HG03520 (cell line): ENCODE measurements around the gene PLA2G6.
"Not testable (repeated sequence)": the region's sequence is repeated elsewhere in the genome, so short reads cannot be mapped to it uniquely, and the experiment has no call there.

Source experiments
- ATAC-seq: cut with Tn5 transposase; IDR thresholded peaks from one replicate; pipeline ENCODE4 v1.9.1; 2021; ENCODE audit warnings: mild to moderate bottlenecking, moderate library complexity; ENCODE audit not compliant: unreplicated experiment

Gene PLA2G6

DNA sequence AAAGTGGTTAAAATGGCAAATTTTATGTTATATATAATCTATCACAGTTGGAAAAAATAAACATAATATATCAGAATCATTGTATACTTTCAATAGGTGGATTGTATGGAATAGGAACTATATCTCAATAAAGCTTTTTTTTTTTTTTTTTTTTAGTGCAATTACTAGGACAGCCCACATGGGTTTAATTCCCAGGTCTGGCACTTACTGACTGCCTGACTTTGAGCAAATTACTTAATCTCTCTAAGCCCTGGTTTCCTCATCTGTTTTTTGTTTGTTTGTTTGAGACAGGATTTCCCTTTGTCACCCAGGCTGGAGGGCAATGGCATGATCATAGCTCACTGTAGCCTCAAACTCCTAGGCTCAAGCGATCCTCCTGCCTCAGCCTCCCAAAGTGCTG is 45.0 kb downstream of the PLA2G6 start:
- ATAC-seq = no peak

DNA sequence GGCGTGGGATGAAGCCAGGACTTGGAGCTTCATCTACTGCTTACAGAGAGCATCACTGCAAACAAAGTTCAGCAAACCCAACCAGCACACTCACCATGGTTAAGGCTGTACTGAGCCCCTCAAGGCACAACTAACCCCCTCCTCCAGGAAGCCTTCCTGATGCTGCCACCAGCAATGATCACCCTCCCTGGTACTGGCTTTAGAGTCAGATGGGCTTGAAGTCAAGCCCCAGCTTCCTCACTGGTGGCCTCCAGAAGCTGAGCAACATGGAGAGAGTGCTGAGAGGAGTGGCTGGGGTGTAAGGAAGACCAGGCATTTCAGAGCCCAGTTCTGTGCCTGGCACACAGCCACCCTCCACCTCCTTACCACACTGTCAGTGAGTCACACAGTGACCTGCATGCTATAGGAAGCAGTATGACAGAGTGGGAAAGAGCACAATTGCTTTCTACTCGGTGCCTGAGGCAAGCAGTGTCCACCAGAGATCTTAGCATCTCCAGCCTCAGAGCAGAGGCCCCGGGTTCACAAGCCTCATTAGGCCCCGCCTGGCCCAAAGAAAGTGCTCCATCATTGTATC is 46.4 kb downstream of the PLA2G6 start:
- ATAC-seq = no peak

DNA sequence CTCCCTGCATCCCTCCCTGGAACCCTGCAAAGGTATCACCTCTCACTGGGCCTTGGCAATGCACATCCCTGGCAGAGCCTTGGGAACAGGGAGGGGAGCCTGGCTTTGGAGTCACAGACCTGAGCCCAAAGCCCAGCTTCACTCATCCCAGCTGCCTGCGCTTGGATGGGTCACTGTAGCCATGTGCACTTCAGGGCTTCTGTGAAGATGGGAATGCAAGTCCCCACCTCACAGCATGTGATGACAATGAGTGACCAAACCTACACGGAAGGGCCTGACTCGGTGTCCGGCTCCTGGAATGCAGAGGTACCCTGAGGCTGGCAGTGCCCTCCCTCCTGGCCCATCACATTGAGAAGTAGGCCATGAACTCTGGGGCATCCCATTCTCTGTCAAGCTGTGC is 48.3 kb downstream of the PLA2G6 start:
- ATAC-seq = no peak

DNA sequence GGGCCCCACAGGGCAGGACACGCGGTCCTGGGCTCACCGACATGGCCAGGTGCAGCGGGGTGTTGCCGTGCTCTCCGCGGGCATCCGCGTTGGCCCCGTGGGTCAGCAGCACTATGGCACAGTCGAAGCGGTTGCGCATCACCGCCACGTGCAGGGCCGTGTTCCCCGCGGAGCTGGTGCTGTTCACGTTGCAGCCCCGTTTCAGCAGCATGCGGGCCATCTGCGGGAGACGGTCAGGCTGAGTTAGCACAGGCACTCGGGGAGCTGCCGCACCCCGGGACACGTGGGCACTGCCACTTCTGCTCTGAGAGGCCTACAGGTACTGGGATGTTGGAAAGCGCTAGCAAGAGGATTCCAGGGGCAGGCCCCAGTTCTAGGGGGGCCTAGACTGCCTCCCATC is 48.8 kb downstream of the PLA2G6 start:
- ATAC-seq = no peak

DNA sequence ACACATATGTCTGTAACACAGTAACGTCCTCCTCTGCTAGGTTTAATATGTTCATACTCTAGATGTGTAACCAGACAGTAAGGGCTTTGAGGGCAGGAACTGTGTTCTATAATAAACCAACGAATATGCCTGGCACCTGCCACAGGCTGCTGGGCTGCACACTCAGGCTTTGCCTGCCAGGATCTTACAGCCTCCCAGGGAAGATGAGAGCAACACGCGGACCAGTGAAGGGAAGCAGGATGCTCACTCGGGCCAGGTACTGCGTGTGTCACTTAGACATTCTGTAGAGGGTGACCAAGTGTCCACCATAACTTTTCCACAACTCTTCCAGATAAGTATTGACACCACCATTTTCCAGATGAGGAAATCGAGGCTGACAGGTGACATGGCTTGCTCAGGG is 49.5 kb downstream of the PLA2G6 start:
- ATAC-seq = no peak

DNA sequence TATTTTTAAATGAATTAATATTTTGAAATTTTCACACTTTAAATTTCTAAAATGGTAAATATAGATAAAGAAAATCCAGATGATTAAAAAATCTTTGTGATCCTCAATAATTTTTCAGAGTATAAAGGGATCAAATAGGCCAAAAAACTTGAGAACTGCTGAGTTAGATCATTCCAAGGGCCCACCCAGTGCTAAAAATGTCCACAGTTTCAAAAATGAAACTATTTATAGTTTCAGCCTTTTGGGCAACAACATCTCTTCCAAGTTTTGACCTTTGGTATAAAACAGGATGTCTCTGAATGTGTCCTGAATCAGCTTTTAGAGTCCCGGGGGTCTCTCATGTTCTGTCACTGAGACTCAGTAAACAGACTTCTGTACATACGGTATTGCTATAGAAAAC is 50.2 kb downstream of the PLA2G6 start:
- ATAC-seq = no peak

DNA sequence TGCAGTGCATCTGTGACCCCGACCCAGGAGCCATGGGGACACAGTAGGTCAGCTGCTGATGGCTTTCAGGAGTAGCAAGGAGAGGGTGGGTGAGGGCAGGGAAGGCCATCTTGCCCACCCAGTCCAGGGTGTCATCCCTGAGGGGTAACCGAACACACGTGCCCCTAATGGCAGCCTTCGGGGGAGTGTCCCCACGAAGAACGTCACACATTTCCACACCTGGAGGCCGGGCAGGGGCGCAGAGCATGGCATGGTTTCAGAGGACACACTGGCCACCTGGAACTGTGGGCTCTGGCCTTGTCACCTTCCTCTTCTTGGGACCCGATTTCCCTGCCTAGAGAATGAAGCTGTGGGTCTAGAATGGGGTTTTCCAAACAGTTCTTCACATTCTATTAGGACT is 51.8 kb downstream of the PLA2G6 start:
- no peak for ATAC-seq

DNA sequence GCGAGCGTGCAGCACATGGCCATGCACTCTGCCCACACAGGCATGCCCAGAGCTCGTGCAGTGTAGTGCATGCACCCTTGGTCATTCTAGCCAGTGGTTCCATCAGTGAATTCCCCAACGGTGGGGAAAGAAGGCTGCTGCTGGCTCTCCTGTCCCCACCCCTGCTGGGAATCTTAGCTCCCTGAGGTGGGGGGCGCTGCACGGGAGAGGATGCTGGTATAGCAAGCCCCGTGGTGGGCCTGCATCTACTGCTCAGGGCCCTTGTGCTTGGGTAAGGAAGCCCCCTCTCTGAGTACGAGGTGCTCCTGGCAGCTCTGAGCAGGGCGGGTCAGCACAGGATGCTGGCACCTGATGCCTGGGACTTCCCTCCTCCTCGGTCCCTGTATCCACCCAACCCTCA is 52.6 kb downstream of the PLA2G6 start:
- ATAC-seq = no peak

DNA sequence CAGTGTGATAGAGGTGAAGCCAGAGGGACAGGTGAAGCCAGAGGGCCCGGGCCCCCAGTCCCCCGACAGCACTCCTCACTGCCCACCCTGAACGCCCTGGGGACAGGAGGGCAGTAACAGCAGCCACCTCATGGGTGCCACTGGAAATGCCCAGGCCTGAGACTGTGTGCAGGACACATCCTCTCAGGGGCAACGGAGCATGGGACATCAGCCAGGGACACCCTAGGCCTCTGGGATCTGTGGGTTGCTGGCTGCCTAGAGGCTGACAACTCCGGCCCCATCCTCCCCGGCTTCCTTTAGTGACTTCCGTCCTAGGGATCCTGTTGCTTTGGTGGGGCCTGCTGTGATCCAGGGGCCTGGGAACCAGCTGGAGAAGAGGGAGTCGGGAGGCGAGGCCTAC is 53.8 kb downstream of the PLA2G6 start:
- ATAC-seq = no peak

DNA sequence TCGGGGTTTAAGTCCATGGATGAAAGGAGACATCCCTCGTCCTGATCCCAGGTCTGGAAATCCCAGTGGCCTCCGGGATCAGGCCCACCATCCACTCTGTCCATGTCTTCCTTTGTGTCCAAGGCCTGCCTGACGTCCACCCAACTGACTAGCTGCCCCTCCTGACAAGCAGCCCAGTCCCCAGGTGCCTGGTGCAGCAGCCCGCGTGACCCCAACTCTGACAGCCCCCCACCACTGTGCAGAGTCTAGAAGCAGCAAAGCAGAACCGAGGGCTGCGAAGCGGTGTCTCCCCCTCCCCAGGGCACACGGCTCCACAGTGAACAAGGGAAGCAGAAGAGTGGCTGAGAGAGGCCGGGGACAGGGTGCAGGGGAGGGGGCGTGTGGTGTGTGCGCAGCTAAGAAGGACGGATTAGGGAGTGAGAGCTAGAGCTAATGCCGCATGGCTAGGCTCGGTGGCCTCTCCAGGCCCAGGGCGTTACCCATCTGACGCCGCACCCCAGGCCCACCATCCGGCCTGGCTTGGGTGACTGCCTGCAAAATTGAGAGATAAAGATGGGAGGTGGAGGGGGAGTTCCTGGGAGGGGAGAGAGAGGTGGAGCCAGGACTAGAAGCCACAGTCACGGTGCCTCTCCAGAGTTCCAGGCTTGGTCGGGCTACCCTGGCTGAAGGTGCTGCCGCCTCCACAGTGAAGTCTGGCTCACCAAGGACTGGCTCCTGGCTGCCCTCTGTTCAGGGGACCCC is 54.5 kb downstream of the PLA2G6 start:
- ATAC-seq = no peak

DNA sequence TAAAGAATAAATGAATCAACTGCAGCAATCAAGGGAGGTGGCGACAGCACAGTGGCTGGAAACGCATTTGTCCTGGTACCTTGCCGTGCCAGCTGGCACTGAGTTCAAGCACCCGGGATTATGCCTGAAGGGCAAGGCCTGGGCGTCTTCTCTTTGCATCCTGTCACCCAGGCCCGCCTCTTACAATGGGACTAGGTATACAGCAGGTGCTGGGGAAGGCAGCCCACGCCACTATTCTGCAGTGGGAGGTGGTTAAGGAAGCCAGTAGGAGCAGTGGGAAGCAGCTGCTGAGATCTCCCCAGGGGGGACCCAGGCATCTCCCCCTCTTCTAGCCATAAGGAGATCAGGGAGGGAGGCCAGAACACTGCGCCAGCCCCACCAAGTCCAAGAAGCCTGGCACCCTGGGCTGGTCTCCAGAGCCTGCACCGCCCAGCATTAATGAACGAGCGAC is 55.9 kb downstream of the PLA2G6 start:
- no peak for ATAC-seq

DNA sequence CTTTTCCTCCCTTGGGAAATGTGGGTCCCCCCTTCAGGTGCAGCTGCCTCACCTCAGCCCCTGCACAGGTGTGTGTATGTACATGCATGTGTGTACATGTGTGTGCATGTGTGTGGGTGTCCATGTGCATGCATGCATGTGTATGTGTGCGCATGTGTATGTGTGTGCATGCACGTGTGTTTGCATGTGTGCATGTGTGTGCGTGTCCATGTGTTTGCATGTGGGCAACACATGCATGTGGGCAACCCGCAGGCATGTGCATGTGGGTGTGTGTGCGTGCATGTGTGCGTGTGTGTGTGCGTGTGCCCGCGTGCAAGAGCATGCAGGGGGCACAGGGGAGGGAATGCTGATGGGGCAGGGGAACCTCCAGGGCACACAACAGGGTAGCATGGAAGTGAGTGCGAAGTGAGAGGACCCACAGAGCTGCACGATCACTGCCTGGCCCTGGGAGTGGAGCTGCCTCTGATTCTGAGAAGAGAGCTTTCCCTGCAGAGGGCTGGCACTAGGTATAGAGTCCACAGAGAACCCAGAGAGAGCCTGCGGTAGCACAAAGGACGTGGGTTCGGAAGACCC is 56.5 kb downstream of the PLA2G6 start:
- ATAC-seq = no peak

DNA sequence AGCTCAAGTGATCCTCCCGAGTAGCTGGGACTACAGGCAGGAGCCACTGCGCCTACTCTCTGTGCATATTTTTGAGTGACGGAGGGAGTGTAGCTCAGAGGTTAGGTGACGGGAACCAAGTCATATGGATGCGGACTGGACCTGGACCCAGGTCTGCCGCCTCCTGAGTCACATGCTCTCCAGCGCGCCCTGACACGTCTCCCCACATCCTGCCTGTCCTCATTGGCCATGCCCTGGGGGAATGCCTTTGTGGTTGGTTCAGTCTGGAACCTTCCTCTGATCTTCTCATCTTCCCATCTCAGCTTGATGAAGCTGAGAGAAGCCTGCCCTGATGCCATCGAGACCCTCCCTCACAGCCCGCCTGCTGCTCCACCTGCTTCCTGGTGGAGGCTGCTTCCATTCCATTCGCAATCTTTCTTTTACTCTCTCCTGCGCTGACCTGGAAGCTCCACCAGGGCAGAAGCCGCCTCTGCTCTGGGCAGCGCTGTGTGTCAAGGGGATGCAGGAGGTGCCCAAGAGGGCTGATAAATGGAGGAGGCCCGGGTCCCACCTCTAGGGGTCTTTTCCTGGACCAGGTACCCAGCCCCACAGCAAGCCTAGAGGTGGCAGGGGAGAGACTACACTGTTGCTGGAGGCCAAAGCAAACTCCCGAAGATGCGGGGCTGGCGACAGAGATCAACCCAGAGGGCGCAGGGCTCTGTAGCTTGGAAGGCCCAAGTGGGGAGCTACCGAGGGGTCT is 57.2 kb downstream of the PLA2G6 start:
- no peak for ATAC-seq

DNA sequence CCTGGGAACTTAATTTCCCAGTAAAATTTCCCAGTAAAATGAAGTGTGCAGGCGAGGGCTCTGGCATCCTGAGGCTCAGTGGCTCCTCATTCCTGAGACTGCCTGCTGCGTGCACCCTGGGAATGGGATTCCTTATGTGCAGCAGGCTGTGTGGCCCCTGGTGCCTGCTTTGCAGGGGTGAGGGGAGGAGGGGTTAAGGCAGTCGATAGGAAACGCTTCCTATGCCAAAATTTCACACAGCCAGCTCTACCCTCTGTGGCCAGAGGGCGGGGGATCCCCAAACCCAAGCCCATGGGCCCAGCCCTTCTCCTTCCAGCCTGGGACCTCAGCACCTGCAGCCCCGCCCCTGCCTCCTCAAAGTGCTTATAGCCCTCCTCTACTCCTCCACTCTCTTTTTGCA is 59.0 kb downstream of the PLA2G6 start:
- ATAC-seq = no peak

DNA sequence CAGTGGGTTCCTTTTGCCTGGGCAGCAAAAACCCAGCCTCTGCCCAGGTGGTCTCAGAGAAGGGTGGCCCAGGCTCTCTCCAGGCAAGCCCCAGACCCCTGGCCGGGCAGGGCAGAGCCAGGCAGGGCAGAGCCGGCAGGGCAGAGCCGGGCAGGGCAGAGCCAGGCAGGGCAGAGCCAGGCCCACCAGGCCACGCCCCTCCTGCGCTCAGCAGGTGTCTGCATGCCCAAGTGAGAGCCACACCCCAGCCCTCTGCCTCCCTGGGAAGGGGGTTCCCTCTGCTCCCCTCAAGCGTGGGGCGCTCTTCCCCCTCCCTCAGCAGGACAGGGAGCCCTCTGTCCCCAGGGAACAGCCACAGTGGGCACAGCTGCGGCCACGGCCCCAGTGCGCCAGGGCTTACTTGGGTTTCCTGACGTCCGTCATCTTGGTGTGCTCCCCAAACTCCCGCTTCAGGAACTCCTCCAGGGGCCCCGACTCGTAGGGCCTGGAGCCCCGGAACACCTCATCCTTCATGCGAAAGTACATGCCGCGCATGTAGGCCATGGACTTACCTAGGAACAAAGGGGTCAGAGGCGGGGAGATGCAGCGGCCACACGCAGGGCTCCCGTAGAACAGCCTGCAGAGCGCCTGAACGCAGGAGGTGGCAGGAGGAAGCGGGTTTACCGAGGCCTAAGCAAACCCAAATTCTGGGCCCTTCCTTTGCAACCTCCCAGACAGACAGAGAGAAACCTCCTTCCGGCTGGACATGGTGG is 61.1 kb downstream of the PLA2G6 start:
- ATAC-seq = no peak

DNA sequence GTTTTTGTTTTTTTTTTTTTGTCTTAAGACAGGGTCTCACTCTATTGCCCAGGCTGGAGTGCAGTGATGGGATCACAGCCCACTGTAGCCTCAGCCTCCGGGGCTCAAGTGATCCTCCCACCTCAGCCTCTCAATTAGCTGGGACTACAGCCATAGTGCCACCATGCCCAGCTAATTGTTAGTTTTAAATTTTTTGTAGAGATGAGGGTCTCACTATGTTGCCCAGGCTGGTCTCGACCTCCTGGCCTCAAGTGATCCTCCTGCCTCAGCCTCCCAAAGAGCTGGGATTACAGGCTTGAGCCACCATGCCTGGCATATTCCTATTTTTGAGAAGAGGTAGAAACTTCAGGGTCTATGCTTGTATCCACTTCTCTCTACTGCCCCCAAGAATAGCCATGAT is 62.9 kb downstream of the PLA2G6 start:
- ATAC-seq = not testable (repeated sequence)

DNA sequence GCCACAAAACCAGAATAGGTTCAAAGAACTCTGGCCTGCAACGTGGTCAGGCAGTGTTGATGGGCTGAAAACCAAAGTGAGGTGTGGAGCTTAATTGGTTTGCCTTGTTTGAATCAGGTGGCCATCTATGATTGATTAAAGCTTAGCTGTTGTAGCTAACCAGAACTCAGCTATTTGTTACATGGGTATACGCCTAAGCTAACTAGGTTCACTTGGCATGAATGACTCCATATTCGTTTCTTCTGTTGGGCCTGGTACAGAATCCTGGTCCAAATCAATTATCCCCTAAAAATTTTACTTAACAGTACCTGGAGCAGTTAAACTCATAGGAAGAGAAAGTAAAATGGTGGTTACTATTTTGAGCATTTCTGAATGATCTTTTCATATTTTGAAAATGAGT is 63.4 kb downstream of the PLA2G6 start:
- ATAC-seq = no peak

DNA sequence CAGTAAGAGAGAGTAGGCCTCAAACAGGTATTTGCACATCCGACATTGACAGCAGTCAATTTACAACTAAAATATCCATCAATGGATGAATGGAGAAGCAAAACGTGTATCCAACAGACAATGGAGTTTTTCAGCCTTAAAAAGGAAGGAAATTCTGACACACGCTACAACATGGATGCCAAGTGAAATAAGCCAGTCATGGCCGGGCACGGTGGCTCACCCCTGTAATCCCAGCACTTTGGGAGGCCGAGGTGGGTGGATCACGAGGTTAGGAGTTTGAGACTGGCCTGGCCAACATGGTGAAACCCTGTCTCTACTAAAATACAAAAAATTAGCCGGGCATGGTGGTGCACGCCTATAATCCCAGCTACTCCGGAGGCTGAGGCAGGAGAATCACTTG is 64.1 kb downstream of the PLA2G6 start:
- not testable (repeated sequence) for ATAC-seq

DNA sequence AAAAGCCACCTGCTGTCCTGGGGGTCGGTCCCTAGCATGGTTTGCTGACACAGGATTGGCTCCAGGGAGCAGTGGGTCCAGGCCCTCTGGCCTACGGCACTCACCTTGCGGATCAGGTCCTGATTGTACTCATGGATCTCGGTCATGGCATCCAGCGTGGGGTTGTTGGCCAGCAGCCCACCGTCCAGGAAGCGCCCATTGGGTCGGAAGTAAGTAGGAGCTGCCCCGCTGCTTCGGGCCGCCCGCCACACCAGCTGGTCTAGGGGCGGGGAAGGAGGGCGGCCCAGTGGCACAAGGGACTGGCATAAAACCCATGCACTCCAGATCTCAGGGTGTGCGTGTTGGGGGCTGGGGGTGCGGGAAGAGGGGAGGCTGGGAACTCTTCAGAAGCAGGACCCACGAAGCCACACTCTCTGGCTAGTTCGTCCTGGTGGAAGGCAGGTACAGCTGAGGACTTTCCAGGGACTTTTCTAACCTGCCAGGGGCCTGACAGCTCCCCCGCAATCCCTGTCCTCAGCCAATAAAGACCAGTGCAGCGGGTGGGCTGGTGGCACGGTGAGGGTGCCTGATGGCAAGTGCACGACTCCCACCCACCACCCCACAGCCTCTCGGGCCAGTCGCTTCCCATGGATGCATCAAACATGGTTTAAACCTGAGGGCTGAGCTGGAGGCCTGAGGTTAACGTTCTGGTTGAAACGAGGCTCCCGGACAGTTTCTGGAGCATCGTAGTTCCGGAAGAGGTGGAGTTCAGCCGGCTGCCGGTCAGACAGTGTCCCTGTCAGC is 66.0 kb downstream of the PLA2G6 start:
- ATAC-seq = no peak
